K562 (cell line): ENCODE data around the gene SIMC1. TPM values are rescaled to one million over a fixed set of nuclear protein-coding genes. Genes with fewer than 3 reads are reported as not detected.
A peak's percentile ranks its signal among the peaks of the same experiment; 100 is the strongest.
"Not testable (repeated sequence)": the region's sequence is repeated elsewhere in the genome, so short reads cannot be mapped to it uniquely, and the experiment has no call there.

ENCODE experiments used
- ARID1B ChIP-seq: fragments of 450-650 bp; IDR thresholded peaks from 2 replicates; pipeline ENCODE4 v1.6.1; 2016; ENCODE audit warnings: antibody characterized with exemption, mild to moderate bottlenecking, inconsistent platforms
- ATF1 ChIP-seq, 2 experiments: fragments of 450-650 bp in 1 of 2; IDR thresholded peaks; 2 replicates each; pipeline ENCODE4 v1.6.1; 2016; ENCODE audit warnings: missing compliant biosample characterization in 1 of 2, missing genetic modification characterization in 1 of 2
- BCOR ChIP-seq: fragments of 450-650 bp; IDR thresholded peaks from 2 replicates; pipeline ENCODE4 v1.6.1; 2016
- CC2D1A ChIP-seq: fragments of 450-650 bp; IDR thresholded peaks from 2 replicates; pipeline ENCODE4 v1.6.1; 2017; ENCODE audit warnings: mild to moderate bottlenecking
- DACH1 ChIP-seq: fragments of 450-650 bp; IDR thresholded peaks from 2 replicates; pipeline ENCODE4 v1.6.1; 2018; ENCODE audit not compliant: partially characterized antibody
- GATA2 ChIP-seq: sonication (generic); formaldehyde crosslinking; IDR thresholded peaks from 2 replicates; pipeline ENCODE4 v1.4.0; 2020; ENCODE audit warnings: mild to moderate bottlenecking, missing genetic modification reagents
- MTA2 ChIP-seq: fragments of 450-650 bp; IDR thresholded peaks from 2 replicates; pipeline ENCODE4 v1.6.1; 2016; ENCODE audit warnings: low read depth
- NBN ChIP-seq: fragments of 450-650 bp; IDR thresholded peaks from 2 replicates; pipeline ENCODE4 v1.6.1; 2016; ENCODE audit warnings: low read depth, mild to moderate bottlenecking
- PHF21A ChIP-seq: fragments of 450-650 bp; IDR thresholded peaks from 2 replicates; pipeline ENCODE4 v1.6.1; 2017; ENCODE audit warnings: low read depth, borderline replicate concordance
- SMAD3 ChIP-seq: fragments of 450-650 bp; formaldehyde crosslinking; conservative IDR thresholded peaks from 2 replicates; pipeline ENCODE4 v1.4.0; 2020; ENCODE audit warnings: mild to moderate bottlenecking
- SMARCA4 ChIP-seq: fragments of 450-650 bp; IDR thresholded peaks from 2 replicates; pipeline ENCODE4 v1.6.1; 2016
- TCF7 ChIP-seq: sonication (generic); IDR thresholded peaks from 2 replicates; pipeline ENCODE4 v1.6.1; 2016; ENCODE audit warnings: antibody characterized with exemption, borderline replicate concordance
- TEAD4 ChIP-seq, 2 experiments: sonication (generic) in 1 of 2; formaldehyde crosslinking in 1 of 2; IDR thresholded peaks; 2 replicates each; pipeline versions ENCODE4 v1.6.1 to v1.8.0; 2012 to 2022; ENCODE audit warnings: borderline replicate concordance in 1 of 2, inconsistent platforms in 1 of 2, low read length in 1 of 2, mild to moderate bottlenecking in 1 of 2, missing genetic modification reagents in 1 of 2
- TOE1 ChIP-seq, 2 experiments: fragments of 450-650 bp in 1 of 2; sonication (generic) in 1 of 2; formaldehyde crosslinking in 1 of 2; IDR thresholded peaks; 2 replicates each; pipeline versions ENCODE4 v1.7.1 to v1.8.0; 2016 to 2022; ENCODE audit warnings: borderline replicate concordance in 2 of 2, mild to moderate bottlenecking in 2 of 2, antibody characterized with exemption in 1 of 2, inconsistent platforms in 1 of 2, low read depth in 1 of 2, missing genetic modification reagents in 1 of 2, moderate library complexity in 1 of 2
- ZEB2 ChIP-seq: fragments of 450-650 bp; IDR thresholded peaks from 2 replicates; pipeline ENCODE4 v1.6.1; 2016
- ZFX ChIP-seq: sonication (generic); formaldehyde crosslinking; IDR thresholded peaks from 2 replicates; pipeline ENCODE4 v1.8.0; 2022; ENCODE audit warnings: mild to moderate bottlenecking, missing genetic modification reagents, moderate library complexity
- polyA plus RNA-seq, 8 experiments: library from polyadenylated mRNA; depleted of rRNA in 4 of 8; stranded (reverse) in 5 of 8; unstranded in 3 of 8; fragments of >200 nt; fragmentation: Nextera tagmentation in 2 of 8; fragmentation: Illumina TruSeq in 1 of 8; extraction: Ambion mirVana in 2 of 8; extraction: Trizol in 1 of 8; gene quantifications; 2 replicates each; pipeline versions ENCODE4 v1.2.1 to v1.2.3, GENCODE V29; 2011 to 2014; ENCODE audit warnings: inconsistent platforms in 1 of 8, missing spikeins in 1 of 8
- total RNA-seq, 7 experiments: library from RNA; depleted of rRNA in 6 of 7; stranded (reverse); fragments of >200 nt in 6 of 7; fragmentation: Illumina TruSeq in 2 of 7; extraction: Trizol in 2 of 7; gene quantifications; 2 replicates each; pipeline versions ENCODE4 v1.2.1 to v1.2.3, GENCODE V29; 2011 to 2021; ENCODE audit warnings: low replicate concordance in 1 of 7
- TF ChIP-seq, protein P1 (sequence below): sonication (generic); formaldehyde crosslinking; IDR thresholded peaks from 2 replicates; pipeline ENCODE4 v1.8.1; 2023; ENCODE audit warnings: mild to moderate bottlenecking, missing genetic modification reagents
- TF ChIP-seq, protein P2 (sequence below): fragments of 450-650 bp; IDR thresholded peaks from 2 replicates; pipeline ENCODE4 v1.6.1; 2018; ENCODE audit not compliant: partially characterized antibody
- TF ChIP-seq, protein P3 (sequence below), 2 experiments: fragments of 450-650 bp in 1 of 2; sonication (generic) in 1 of 2; formaldehyde crosslinking in 1 of 2; IDR thresholded peaks in 1 of 2; conservative IDR thresholded peaks in 1 of 2; 2 replicates each; pipeline versions ENCODE4 v1.6.1 to v1.8.1; 2016 to 2023; ENCODE audit warnings: mild to moderate bottlenecking in 2 of 2, moderate library complexity in 2 of 2, inconsistent platforms in 1 of 2, missing genetic modification reagents in 1 of 2
- TF ChIP-seq, protein P4 (sequence below): fragments of 450-650 bp; IDR thresholded peaks from 2 replicates; pipeline ENCODE4 v1.6.1; 2016; ENCODE audit warnings: low read depth, mild to moderate bottlenecking, moderate library complexity

The SIMC1 gene
- total and polyA plus RNA-seq, 9 of the 15 experiments (the other 6 are each of a cell fraction or from before 2014, with no cell fraction given) = 7.2 to 36.3 (median 14.7) TPM

DNA sequence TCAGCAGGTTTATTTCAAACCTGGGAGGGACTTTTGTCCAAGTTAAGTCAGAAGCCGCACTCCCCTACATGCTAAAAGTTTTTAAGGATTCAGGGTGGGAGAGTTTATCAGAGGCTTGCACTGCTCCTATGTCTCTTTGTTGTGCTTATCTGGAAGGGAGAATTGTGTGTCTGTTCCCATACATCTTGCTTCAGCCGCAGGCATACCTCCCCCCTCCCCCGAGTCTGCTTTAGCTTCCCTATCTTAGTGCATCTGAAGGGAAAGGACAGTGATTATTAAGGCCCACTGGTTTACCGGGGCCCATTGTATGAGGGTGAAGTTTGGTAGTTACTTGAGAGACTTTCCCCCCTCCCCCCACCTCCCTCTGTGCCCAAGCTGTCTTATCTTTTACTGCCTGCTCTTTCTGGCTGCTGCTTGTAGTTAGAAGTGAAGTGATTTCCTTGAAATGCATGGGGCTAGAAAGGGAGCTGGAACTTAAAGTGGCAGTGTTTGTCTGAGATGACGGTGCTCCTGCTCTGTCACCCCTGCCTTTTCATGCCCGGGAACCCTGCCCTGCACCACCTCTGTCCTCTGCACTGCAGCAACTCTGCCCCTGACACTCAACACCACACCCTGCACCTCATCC is 40.9 kb upstream of the SIMC1 start (continued):
- not testable (repeated sequence) for TF ChIP-seq ATF1 (CRISPR knock-in tag; IDR thresholded peaks at IDR 0.05); TOE1 (CRISPR knock-in tag; IDR thresholded peaks at IDR 0.05; ENCODE audit: borderline replicate concordance, low read depth); TEAD4 (CRISPR knock-in tag; IDR thresholded peaks at IDR 0.05; ENCODE audit: borderline replicate concordance)
- TF ChIP-seq ATF1 (tag; IDR thresholded peaks at IDR 0.05) (peak; percentile 61; the same call in 1 of the 2 replicates), ZEB2 (peak; percentile 53; the same call in 1 of the 2 replicates), TOE1 (IDR thresholded peaks at IDR 0.05; ENCODE audit: borderline replicate concordance) (peak; percentile 57; the same call in 1 of the 2 replicates), PHF21A (peak; percentile 91; the same call in 1 of the 2 replicates), ZFX (CRISPR knock-in tag) (peak; percentile 31; the same call in 1 of the 2 replicates), BCOR (peak; percentile 78; the same call in 1 of the 2 replicates), TCF7 (peak; percentile 95; the same call in 1 of the 2 replicates), SMARCA4 (peak; percentile 89), TEAD4 (IDR thresholded peaks at IDR 0.05; ENCODE audit: low read length) (peak; percentile 85), NBN (peak; percentile 75; the same call in 1 of the 2 replicates), CC2D1A (peak; percentile 90; the same call in 1 of the 2 replicates), SMAD3 (0 out of 2 replicates have a peak, but pooled peaks have one; percentile 38), ARID1B (peak; percentile 94), MTA2 (peak; percentile 86), DACH1 (peak; percentile 88), GATA2 (peak; percentile 95)
- TF ChIP-seq, protein P1, sequence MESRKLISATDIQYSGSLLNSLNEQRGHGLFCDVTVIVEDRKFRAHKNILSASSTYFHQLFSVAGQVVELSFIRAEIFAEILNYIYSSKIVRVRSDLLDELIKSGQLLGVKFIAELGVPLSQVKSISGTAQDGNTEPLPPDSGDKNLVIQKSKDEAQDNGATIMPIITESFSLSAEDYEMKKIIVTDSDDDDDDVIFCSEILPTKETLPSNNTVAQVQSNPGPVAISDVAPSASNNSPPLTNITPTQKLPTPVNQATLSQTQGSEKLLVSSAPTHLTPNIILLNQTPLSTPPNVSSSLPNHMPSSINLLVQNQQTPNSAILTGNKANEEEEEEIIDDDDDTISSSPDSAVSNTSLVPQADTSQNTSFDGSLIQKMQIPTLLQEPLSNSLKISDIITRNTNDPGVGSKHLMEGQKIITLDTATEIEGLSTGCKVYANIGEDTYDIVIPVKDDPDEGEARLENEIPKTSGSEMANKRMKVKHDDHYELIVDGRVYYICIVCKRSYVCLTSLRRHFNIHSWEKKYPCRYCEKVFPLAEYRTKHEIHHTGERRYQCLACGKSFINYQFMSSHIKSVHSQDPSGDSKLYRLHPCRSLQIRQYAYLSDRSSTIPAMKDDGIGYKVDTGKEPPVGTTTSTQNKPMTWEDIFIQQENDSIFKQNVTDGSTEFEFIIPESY = 0 out of 2 replicates have a peak, but pooled peaks have one; percentile 33
- TF ChIP-seq, protein P2, sequence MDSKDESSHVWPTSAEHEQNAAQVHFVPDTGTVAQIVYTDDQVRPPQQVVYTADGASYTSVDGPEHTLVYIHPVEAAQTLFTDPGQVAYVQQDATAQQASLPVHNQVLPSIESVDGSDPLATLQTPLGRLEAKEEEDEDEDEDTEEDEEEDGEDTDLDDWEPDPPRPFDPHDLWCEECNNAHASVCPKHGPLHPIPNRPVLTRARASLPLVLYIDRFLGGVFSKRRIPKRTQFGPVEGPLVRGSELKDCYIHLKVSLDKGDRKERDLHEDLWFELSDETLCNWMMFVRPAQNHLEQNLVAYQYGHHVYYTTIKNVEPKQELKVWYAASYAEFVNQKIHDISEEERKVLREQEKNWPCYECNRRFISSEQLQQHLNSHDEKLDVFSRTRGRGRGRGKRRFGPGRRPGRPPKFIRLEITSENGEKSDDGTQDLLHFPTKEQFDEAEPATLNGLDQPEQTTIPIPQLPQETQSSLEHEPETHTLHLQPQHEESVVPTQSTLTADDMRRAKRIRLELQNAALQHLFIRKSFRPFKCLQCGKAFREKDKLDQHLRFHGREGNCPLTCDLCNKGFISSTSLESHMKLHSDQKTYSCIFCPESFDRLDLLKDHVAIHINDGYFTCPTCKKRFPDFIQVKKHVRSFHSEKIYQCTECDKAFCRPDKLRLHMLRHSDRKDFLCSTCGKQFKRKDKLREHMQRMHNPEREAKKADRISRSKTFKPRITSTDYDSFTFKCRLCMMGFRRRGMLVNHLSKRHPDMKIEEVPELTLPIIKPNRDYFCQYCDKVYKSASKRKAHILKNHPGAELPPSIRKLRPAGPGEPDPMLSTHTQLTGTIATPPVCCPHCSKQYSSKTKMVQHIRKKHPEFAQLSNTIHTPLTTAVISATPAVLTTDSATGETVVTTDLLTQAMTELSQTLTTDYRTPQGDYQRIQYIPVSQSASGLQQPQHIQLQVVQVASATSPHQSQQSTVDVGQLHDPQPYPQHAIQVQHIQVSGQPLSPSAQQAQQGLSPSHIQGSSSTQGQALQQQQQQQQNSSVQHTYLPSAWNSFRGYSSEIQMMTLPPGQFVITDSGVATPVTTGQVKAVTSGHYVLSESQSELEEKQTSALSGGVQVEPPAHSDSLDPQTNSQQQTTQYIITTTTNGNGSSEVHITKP = peak; percentile 53
- TF ChIP-seq, protein P3, sequence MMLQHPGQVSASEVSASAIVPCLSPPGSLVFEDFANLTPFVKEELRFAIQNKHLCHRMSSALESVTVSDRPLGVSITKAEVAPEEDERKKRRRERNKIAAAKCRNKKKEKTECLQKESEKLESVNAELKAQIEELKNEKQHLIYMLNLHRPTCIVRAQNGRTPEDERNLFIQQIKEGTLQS (IDR thresholded peaks at IDR 0.05) = peak; percentile 16; the same call in 1 of the 2 replicates
- TF ChIP-seq, protein P3 (CRISPR knock-in tag; conservative IDR thresholded peaks at IDR 0.05) = not testable (repeated sequence)
- TF ChIP-seq, protein P4, sequence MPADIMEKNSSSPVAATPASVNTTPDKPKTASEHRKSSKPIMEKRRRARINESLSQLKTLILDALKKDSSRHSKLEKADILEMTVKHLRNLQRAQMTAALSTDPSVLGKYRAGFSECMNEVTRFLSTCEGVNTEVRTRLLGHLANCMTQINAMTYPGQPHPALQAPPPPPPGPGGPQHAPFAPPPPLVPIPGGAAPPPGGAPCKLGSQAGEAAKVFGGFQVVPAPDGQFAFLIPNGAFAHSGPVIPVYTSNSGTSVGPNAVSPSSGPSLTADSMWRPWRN = peak; percentile 69; the same call in 1 of the 2 replicates
